IPS-20b (cell line): ENCODE results near the gene MAP3K21.

Experiments
- H3K27ac ChIP-seq: one replicate; pipeline ENCODE4 v1.5.1; 2013; ENCODE audit warnings: low read length
- H3K27me3 ChIP-seq: 2 replicates; pipeline ENCODE4 v1.6.1; 2013; ENCODE audit warnings: mild to moderate bottlenecking, low read length, inconsistent platforms; ENCODE audit not compliant: insufficient read depth
- H3K36me3 ChIP-seq: 2 replicates; pipeline ENCODE4 v1.6.1; 2013; ENCODE audit warnings: low read depth, mild to moderate bottlenecking, inconsistent platforms, low read length, moderate library complexity; ENCODE audit not compliant: insufficient read depth
- H3K4me1 ChIP-seq: 2 replicates; pipeline ENCODE4 v1.6.1; 2013; ENCODE audit warnings: mild to moderate bottlenecking, control low read depth, inconsistent platforms, low read length, moderate library complexity; ENCODE audit not compliant: insufficient read depth
- H3K4me3 ChIP-seq: 2 replicates; pipeline ENCODE4 v1.5.1; 2013; ENCODE audit warnings: mild to moderate bottlenecking, low read length, inconsistent platforms
- H3K9ac ChIP-seq: 2 replicates; pipeline ENCODE4 v1.6.1; 2013; ENCODE audit warnings: low read depth, mild to moderate bottlenecking, inconsistent platforms, low read length, moderate library complexity
- H3K9me3 ChIP-seq: 2 replicates; pipeline ENCODE4 v1.6.1; 2013; ENCODE audit warnings: mild to moderate bottlenecking, low read depth, low read length, inconsistent platforms; ENCODE audit not compliant: insufficient read depth

MAP3K21 gene

GRCh38 chr1:233375653-233376052, 48.1 kb downstream of the MAP3K21 start:
- Histone ChIP-seq H3K36me3 (peaks cover 28% of the 10 kb centered on the region), H3K27ac (no peak overlapping the region), H3K9ac (no peak overlapping the region), H3K4me1 (peaks cover 5% of the 10 kb centered on the region; the same call in 1 of the 2 replicates), H3K27me3 (no peaks in the 10 kb centered on the region), H3K9me3 (no peaks in the 10 kb centered on the region), H3K4me3 (no peak overlapping the region)

- H3K27ac ChIP-seq: no peak overlapping the region
- peaks cover 5% of the 10 kb centered on the region; the same call in 1 of the 2 replicates for H3K4me1 ChIP-seq
- no peaks in the 10 kb centered on the region for H3K27me3 ChIP-seq
- no peak overlapping the region for H3K9ac ChIP-seq
- H3K9me3 ChIP-seq: no peaks in the 10 kb centered on the region
- H3K4me3 ChIP-seq: no peak overlapping the region
- peaks cover 28% of the 10 kb centered on the region for H3K36me3 ChIP-seq
Observed at GRCh38 chr1:233376382-233377110, 49.0 kb downstream of the MAP3K21 start.

- Histone ChIP-seq H3K9me3 (peaks cover 14% of the 10 kb centered on the region), H3K4me1 (peaks cover 5% of the 10 kb centered on the region; the same call in 1 of the 2 replicates), H3K27ac (no peak overlapping the region), H3K27me3 (no peaks in the 10 kb centered on the region), H3K4me3 (no peak overlapping the region), H3K9ac (no peak overlapping the region), H3K36me3 (peaks cover 40% of the 10 kb centered on the region)
Observed at GRCh38 chr1:233379869-233380438, 52.4 kb downstream of the MAP3K21 start.

DNA sequence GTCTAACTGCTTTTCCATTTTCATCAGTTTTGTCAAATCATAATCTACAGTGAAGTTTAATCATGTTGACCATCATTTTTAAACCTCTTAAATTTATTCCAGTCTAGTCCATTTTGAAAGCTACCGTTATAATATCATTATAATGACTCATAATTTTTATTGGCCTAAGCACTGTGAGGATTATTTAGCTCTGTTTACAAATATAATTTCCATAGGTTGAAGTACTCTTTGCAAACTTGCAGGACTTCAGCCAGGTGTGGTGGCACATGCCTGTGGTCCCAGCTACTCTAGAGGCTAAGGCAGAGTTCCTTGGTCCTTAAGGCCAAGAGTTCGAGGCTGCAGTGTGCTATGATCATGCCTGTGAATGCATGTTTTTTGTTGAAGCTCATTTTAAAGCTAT, 54.3 kb downstream of the MAP3K21 start:
- no peak overlapping the region for H3K9ac ChIP-seq
- H3K9me3 ChIP-seq: peaks cover 14% of the 10 kb centered on the region
- H3K4me1 ChIP-seq: peaks cover 5% of the 10 kb centered on the region; the same call in 1 of the 2 replicates
- no peaks in the 10 kb centered on the region for H3K27me3 ChIP-seq
- H3K36me3 ChIP-seq: peaks cover 40% of the 10 kb centered on the region
- H3K27ac ChIP-seq: no peak overlapping the region
- H3K4me3 ChIP-seq: no peak overlapping the region

DNA sequence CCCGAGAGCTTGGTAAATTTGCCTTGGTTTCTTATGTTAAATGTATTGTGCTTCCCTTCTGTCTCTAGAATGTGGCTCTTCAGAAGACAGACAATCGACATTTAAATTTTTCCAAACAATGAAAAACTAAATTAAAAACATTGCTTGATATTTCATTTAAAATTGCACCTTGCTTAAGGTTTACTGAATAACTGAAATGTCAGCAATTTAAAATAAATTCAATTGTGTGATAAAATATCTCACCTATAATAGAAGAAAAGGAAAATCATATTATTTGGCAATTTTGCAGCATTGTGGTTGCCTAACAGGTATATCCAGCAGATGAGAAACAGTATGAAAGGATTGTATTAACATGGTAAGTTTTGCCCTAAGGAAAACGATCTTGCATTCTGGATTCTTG, 56.5 kb downstream of the MAP3K21 start:
- Histone ChIP-seq H3K4me3 (no peak overlapping the region), H3K4me1 (no peaks in the 10 kb centered on the region), H3K27ac (no peak overlapping the region), H3K9me3 (peaks cover 14% of the 10 kb centered on the region), H3K9ac (no peak overlapping the region), H3K36me3 (peaks cover 37% of the 10 kb centered on the region), H3K27me3 (no peaks in the 10 kb centered on the region)

DNA sequence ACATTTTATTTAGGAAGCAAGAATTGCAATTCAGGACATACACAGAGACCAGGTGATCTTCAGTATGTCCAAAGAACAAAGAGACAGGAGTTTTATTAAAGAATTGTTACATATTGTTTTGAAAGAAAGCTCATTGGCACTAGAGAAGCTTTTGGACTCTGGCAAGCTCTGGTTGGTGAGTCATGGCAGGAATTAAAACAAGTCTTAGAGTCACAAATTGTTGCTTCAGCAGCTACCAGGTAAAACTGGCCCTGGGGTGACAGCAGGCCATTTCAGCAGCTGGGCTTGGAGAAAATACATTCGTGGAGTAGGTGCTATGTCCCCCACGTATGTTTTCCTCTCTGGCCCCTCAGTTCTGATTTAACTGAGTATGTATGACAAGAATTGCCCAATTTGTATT, 58.8 kb downstream of the MAP3K21 start:
- no peaks in the 10 kb centered on the region for H3K4me1 ChIP-seq
- peaks cover 14% of the 10 kb centered on the region for H3K9me3 ChIP-seq
- H3K27ac ChIP-seq: no peak overlapping the region
- peaks cover 23% of the 10 kb centered on the region for H3K36me3 ChIP-seq
- no peak overlapping the region for H3K9ac ChIP-seq
- H3K27me3 ChIP-seq: no peaks in the 10 kb centered on the region
- H3K4me3 ChIP-seq: no peak overlapping the region

DNA sequence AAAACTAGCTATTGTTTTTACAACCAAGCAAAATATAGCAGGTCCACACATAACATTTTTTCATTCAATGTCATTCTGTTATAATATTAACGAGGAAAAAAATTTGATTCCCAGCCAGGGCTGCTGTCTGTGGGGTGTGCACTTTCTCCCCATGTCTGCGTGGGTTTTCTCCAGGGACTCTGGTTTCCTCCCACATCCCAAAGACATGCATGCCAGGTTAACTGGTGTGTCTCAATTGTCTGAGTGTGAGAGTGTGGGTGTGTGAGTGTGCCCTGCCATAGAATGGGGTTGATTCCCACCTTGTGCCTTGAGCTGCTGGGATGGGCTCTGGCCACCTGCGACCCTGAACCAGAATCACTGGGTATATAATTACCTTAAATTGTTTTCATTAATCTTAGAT, 60.1 kb downstream of the MAP3K21 start:
- Histone ChIP-seq H3K36me3 (peaks cover 13% of the 10 kb centered on the region), H3K4me1 (no peaks in the 10 kb centered on the region), H3K9ac (no peak overlapping the region), H3K9me3 (peaks cover 6% of the 10 kb centered on the region; the same call in 1 of the 2 replicates), H3K27ac (no peak overlapping the region), H3K27me3 (no peaks in the 10 kb centered on the region), H3K4me3 (no peak overlapping the region)

DNA sequence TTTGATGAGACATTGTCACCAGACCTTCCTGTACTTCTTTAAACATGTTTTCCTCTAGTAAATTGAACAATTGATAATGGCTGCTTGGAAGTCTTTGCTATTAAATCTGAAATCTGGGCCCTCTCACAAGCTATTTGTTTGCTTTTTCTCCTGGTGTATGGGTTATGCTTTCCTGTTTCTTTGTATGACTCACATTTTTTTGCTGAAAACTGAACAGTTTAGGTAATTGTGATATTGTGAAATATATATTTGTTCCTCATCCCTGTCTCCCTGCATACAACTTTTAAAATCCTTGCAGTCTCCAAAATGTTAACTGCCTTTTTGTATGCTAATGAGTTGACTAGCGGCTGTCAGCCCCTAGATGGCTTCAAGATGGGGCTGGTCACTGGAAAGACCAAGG, 61.6 kb downstream of the MAP3K21 start:
- no peaks in the 10 kb centered on the region for H3K36me3 ChIP-seq
- H3K4me1 ChIP-seq: no peaks in the 10 kb centered on the region
- no peaks in the 10 kb centered on the region for H3K27me3 ChIP-seq
- no peak overlapping the region for H3K9ac ChIP-seq
- no peak overlapping the region for H3K27ac ChIP-seq
- H3K4me3 ChIP-seq: no peak overlapping the region
- H3K9me3 ChIP-seq: no peaks in the 10 kb centered on the region

DNA sequence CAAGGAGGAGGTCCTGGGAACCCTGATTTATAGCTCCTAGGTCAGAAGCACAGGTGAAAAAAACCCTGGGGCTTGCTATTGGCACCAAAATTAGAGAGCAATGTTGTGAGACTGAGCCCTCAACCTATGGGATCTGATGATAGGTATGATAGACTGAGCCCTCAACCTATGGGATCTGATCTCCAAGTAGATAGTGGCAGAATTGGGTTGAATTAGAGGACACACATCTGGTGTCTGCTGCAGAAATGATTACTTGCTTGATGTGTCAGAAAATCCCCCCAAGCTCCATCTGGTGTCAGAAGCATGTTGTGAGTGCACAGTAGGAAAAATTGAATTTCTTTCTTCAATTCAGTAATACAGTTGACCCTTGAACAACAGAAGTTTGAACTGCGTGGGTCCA, 62.4 kb downstream of the MAP3K21 start:
- no peak overlapping the region for H3K4me3 ChIP-seq
- no peak overlapping the region for H3K27ac ChIP-seq
- H3K4me1 ChIP-seq: no peaks in the 10 kb centered on the region
- no peaks in the 10 kb centered on the region for H3K36me3 ChIP-seq
- H3K27me3 ChIP-seq: no peaks in the 10 kb centered on the region
- H3K9ac ChIP-seq: no peak overlapping the region
- no peaks in the 10 kb centered on the region for H3K9me3 ChIP-seq

- Histone ChIP-seq H3K36me3 (no peaks in the 10 kb centered on the region), H3K9ac (no peak overlapping the region), H3K27ac (no peak overlapping the region)
Observed at GRCh38 chr1:233390842-233391737, 63.6 kb downstream of the MAP3K21 start.

DNA sequence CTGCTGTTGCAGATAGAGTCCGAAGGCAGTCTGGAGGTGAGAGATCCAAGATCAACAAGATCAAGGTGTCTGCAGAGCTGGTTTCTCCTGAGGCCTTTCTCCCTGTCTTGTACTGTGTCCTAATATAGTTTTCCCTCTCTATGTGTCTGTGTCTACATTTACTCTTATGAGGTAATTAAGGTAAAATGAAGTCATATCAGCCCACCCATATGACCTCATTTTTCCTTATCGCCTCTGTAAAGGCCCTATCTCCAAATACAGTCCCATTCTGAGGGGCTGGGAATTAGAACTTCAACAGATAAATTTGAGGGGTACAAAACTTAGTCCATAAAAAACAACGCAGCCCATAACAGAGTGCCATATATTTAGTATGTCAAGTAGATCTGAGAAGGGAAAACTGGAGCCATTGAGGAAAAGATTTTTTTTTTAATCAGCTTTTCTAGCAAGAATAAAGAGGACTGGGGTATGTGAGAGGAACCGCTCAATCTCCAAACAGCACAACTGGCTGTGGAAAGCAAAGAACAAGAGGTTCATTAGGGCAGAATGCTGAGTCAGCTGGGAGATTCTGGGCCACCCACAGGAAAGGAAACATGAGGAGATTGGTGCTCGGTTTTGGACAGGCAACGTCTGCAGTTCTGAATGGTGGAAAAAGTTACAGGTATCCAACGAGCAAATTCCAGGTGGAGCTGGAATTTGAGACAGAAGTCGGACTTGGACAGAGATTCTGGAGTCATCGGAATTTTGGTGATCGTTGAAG, 65.7 kb downstream of the MAP3K21 start:
- Histone ChIP-seq H3K4me3 (no peak overlapping the region), H3K27ac (no peak overlapping the region), H3K4me1 (no peaks in the 10 kb centered on the region), H3K36me3 (no peaks in the 10 kb centered on the region), H3K27me3 (no peaks in the 10 kb centered on the region), H3K9ac (no peak overlapping the region), H3K9me3 (no peaks in the 10 kb centered on the region)

More at GRCh38 chr1:233390842-233391737, 63.6 kb downstream of the MAP3K21 start:
- no peaks in the 10 kb centered on the region for H3K9me3 ChIP-seq
- H3K27me3 ChIP-seq: no peaks in the 10 kb centered on the region
- no peak overlapping the region for H3K4me3 ChIP-seq
- H3K4me1 ChIP-seq: no peaks in the 10 kb centered on the region
